Liver (tissue), 3 donors: ENCODE measurements around the gene GATD1.

Experiments
- ATF3 ChIP-seq: IDR thresholded peaks from 2 replicates; pipeline ENCODE4 v1.6.1; 2016; ENCODE audit warnings: antibody characterized with exemption
- CTCF ChIP-seq: fragments of 150-350 bp; IDR thresholded peaks from 2 replicates; pipeline ENCODE4 v1.5.1; 2017; ENCODE audit warnings: improper control_type of control experiment, low read depth, low read length; ENCODE audit not compliant: missing input control
- EGR1 ChIP-seq, 2 donors: IDR thresholded peaks; 2 replicates each; pipeline ENCODE4 v1.6.1; 2016 to 2018; ENCODE audit warnings: antibody characterized with exemption in 2 of 2, low read depth in 2 of 2
- FOXA1 ChIP-seq: IDR thresholded peaks from 2 replicates; pipeline ENCODE4 v1.6.1; 2016; ENCODE audit warnings: antibody characterized with exemption
- HNF4G ChIP-seq: IDR thresholded peaks from 2 replicates; pipeline ENCODE4 v1.6.1; 2016; ENCODE audit warnings: antibody characterized with exemption
- JUND ChIP-seq, 2 donors: IDR thresholded peaks; 2 replicates each; pipeline ENCODE4 v1.6.1; 2016; ENCODE audit warnings: antibody characterized with exemption in 2 of 2
- MAX ChIP-seq: IDR thresholded peaks from 2 replicates; pipeline ENCODE4 v1.6.1; 2016; ENCODE audit warnings: antibody characterized with exemption
- RAD21 ChIP-seq, 2 donors: IDR thresholded peaks; 2 replicates each; pipeline ENCODE4 v1.6.1; 2016; ENCODE audit warnings: antibody characterized with exemption in 2 of 2, mild to moderate bottlenecking in 2 of 2
- REST ChIP-seq: IDR thresholded peaks from 2 replicates; pipeline ENCODE4 v1.6.1; 2016; ENCODE audit warnings: antibody characterized with exemption, mild to moderate bottlenecking
- SP1 ChIP-seq: IDR thresholded peaks from 2 replicates; pipeline ENCODE4 v1.6.1; 2018; ENCODE audit warnings: antibody characterized with exemption, mild to moderate bottlenecking
- TAF1 ChIP-seq: conservative IDR thresholded peaks from 2 replicates; pipeline ENCODE4 v1.6.1; 2016; ENCODE audit warnings: antibody characterized with exemption, mild to moderate bottlenecking
- ZBTB33 ChIP-seq: IDR thresholded peaks from 2 replicates; pipeline ENCODE4 v1.6.1; 2016; ENCODE audit warnings: antibody characterized with exemption
- donor health status: healthy.
- donor health status: healthy.

GRCh38 chr11:746289-747157, 30.8 kb downstream of the GATD1 start:
- TF ChIP-seq SP1: no peak
- TF ChIP-seq CTCF: no peak
- TF ChIP-seq REST: no peak
- no peak for TF ChIP-seq JUND (IDR thresholded peaks at IDR 0.05)
- TF ChIP-seq MAX: no peak
- no peak for TF ChIP-seq ZBTB33
- no peak for TF ChIP-seq HNF4G
- no peak for TF ChIP-seq TAF1
- TF ChIP-seq FOXA1: no peak
- no peak for TF ChIP-seq RAD21 (IDR thresholded peaks at IDR 0.05)
- no peak for TF ChIP-seq EGR1 (IDR thresholded peaks at IDR 0.05; ENCODE audit: low read depth in 2 of 2)
- no peak for TF ChIP-seq ATF3
